Renal cortical epithelial cell (primary cell): ENCODE measurements around the gene ANK3. TPM values are rescaled to one million over a fixed set of nuclear protein-coding genes. Genes with fewer than 3 reads are reported as not detected.
A peak's percentile ranks its signal among the peaks of the same experiment; 100 is the strongest.

ENCODE experiments used
- DNase-seq: peaks from one replicate; pipeline ENCODE4 v3.0.0-alpha.2; 2011; ENCODE audit warnings: low read depth
- total RNA-seq: library from RNA; depleted of rRNA; stranded (reverse); fragments of >200 nt; gene quantifications from 2 replicates; pipeline ENCODE4 v1.2.3, GENCODE V29; 2014

ANK3 gene
- total RNA-seq, 1 donor from 2014 or later: 68.6 TPM

DNA sequence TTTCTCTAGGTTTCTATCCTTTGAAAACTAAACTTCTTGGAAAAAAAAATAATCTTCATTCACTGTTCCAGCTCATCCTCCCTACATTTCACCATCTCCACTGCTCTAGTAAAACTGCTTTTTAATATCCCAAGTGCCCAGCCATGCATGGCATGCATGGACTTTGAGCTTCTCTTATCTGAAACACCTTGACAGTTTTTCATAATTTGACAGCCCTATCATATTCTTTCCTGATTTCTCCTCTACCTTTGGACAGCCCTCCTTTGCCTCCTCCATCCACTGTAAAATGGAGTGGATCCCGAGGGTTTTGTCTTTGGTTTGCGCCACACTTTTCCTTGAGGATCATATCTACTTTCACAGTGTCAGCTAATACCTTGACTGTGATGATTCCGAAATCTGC lies 212.8 kb downstream of the ANK3 start:
- DNase-seq: no peak

GRCh38 chr10:60175441-60175971 lies 214.2 kb downstream of the ANK3 start:
- DNase-seq: peak; percentile 30

DNA sequence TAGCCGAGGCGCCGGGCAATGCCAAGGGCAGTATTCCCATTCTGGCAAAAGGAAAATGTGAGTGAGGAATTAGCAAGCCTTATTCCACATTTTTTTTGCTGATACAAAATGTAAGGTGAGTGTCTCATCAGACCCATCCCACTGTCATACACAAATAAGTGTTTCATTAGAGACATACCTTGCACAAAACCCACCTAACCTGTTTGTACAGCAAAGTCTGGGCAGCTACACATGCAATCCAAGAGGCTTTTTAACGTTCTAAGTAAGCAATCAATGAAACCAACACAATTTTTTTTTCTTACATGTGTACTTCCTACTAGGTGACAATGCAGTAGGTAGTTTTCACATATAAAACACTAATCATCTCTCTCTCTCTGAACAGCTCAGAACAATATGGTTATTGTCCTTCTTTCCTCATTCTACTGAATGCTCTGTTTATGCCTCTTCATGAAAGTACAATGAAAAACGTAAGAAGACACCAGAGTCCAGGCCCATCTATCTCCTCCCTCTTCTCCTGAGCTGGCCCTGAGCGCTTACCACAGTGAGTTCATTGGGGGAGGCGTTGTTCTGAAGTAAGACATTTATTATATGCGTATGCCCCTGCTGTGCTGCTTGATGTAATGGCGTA lies 217.2 kb downstream of the ANK3 start:
- DNase-seq: no peak

DNA sequence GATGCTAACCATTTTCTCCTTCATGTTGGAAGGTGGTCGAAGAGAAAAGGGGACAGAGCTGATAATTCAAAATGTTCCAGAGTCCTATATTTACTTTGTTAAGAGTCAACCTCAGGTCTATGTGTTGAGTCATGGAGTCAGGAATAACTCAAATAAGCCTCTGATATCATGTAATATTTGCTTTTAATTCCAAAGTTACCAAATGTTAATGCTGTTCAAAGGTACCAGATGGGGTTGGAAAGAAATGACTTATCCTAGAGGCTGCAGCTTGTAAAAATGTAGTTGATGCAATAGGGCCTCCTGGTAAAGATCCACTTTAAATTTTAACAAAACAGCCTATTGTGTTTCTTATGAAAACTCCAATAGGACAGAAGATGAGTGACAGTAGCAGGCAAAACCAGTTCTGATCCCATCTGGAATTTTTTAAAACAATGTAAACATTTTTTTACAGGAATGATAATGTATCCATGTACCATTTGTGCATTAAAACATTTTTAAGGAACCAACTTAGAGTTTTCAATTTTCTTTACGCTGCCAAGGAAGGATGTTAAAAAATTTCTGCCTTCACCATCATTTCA lies 218.2 kb downstream of the ANK3 start:
- DNase-seq: no peak

GRCh38 chr10:60170250-60170649 lies 219.4 kb downstream of the ANK3 start:
- DNase-seq: no peak

DNA sequence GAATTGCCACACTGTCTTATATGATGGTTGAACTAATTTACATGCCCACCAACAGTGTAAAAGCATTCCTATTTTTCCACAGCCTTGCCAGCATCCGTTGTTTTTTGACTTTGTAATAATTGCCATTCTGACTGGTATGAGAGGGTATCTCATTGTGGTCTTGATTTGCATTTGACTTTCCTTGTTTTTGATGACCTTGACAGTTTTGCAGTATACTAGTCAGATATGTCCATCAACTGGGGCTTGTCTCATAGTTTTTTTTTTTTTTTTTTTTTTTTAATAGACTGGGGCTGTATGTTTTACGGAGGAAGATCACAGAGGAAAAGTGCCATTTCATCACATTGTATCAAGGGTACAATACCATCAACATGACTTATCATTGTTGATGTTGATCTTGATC lies 220.6 kb downstream of the ANK3 start:
- DNase-seq: no peak

GRCh38 chr10:60167050-60167449 lies 222.6 kb downstream of the ANK3 start:
- DNase-seq: no peak

- no peak for DNase-seq
These were observed 225.9 kb downstream of the ANK3 start for GRCh38 chr10:60163786-60164185.

- no peak for DNase-seq
These were observed 227.0 kb downstream of the ANK3 start for GRCh38 chr10:60162631-60163030.

DNA sequence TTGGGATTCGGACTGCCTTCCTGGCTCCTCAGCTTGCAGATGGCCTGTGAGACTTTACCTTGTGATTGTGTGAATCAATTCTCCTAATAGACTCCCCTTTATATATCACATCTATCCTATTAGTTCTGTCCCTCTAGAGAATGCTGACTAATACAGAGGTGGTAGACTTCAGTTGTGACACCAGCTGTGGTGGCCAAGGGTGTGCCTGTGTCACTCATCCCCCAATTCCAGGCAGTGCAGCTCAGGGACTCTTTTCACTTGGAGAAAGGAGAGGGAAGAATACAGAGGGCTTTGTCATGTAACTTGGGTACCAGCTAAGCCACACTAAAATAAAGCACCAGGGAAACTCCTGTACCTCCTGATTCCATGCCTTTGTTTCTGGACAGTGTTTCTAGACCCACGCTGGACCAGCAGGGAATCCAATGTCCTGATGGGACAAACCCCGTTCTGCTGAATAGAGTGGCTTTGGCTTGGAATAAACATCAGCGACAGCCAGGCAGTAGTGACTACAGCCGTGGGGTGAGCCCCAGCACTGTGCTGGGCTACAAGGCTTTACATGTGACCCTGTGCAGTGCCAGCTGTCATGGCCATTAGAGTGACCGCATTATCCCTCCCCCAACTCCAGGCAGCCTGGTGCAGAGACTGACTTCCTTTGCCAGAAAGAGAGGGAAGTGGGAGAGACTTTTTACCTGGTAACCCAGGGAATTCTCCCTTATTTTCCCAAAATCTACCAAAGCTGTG lies 233.6 kb downstream of the ANK3 start:
- DNase-seq: no peak

- no peak for DNase-seq
These were observed 234.4 kb downstream of the ANK3 start for GRCh38 chr10:60155099-60155877.

DNA sequence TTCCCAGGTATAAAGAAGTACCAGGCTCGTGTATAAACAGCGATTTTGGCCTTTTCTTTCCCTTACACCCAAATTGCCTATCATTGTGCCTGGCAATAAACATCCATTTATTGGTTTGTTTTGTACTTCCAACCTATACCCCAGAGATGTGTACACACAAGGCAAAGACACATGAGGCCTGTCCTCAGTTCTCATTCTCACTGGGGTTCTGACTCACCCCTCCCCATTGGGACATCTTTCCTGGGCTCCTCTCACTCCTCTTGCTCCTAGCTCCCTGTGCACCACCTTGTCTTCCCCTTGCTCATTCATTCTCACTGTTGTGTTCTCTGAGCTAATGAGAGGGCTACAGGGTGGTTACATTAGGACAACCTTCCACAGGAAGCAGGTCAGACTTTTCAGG lies 240.7 kb downstream of the ANK3 start:
- peak; percentile 50 for DNase-seq

DNA sequence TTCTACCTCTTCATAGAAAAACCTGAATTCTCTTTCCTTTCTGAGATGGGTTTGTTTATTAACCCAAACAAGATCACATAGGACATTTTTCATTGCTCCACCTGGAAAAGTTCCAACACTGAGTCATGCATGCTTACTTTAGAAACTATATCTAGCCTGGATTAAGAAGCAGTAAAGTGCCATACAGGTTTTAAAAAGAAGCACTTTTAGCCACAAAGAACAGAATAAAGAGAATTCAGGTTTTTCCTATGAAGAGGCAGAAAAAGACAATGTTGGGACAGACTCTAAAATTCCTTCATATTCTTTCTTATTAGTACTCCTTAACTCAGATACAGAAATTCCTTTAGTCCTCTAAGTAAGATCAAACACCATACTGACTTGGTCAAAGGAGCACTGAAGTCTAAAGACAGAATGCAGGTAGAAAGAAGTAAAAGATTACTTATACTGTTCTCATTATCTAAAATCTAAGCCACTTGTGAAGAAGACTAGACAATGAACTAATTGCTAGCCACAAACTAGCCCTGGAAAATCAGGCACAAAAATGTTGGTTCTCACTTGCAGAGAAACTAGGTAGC lies 241.3 kb downstream of the ANK3 start:
- DNase-seq: peak; percentile 99

DNA sequence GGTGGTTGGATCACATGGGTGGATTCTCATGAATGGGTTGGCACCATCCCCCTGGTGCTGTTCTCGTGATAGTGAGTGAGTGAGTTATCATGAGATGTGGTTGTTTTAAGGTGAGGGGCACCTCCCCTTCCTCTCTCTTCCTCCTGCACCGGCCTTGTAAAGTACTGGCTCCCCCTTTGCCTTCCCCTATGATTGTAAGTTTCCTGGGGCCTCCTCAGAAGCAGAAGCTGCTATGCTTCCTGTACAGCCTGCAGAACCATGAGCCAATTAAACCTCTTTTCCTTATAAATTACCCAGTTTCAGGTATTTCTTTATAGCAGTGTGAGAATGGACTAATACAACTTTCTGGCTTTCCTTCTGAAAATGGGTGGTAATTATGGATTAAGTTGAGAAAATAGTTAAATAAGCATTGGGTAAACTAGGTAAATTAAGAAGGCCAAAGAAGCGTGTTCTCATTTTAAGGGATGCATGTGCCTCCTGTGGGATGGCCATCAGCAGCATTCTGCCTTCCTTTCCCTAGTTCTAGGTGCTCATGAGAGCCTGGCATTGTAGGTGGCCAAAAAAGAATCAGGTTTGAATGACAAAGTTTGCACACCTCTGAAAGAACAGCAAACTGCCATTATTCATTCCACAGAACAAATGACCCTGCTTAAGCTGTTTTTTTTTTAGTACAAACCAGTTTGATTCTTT lies 242.0 kb downstream of the ANK3 start:
- DNase-seq: no peak

DNA sequence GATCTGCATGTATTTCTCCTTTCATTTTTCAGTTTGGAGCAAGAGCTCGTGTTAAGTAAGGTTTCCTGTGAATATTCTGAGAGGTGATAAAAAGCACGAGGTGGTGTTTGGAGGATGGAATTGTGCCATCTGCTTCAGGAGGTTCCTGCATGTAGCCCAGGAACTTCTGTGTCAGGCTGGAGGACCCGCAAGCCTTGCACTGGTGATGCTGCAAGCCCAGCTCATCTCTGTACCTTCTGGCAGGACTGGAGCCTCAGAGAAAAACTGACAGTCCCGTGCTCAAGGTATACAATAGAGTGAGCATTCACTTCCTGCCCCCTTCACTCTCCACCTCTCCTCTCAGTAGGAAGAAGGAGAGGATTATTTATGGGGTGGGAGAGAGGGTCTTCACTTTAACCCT lies 242.7 kb downstream of the ANK3 start:
- DNase-seq: no peak

DNA sequence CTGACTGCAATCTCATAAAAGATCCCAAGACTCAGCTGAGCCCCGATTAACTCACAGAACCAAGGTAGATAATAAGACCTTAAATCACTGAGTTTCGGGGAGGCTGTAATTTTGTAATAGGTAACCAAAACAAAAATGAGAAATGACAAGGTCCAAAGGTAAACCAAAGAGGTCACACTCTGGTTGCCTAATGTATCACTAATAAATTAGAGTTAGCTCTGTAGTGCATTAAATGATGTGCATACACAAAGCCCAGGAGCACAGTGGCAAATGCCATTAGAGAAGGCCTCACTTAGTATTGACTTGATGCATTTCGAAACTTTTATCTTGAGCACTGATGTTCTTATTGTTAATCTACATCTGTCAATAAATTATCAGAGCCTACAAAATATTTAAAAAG lies 245.6 kb downstream of the ANK3 start:
- no peak for DNase-seq

- peak; percentile 33 for DNase-seq
These were observed 246.9 kb downstream of the ANK3 start for GRCh38 chr10:60142736-60143135.

- DNase-seq: no peak
These were observed 247.6 kb downstream of the ANK3 start for GRCh38 chr10:60141896-60142559.

- DNase-seq: peak; percentile 85
These were observed 248.7 kb downstream of the ANK3 start for GRCh38 chr10:60140651-60141632.
